ENCODE measurements around the gene NT5C. TPM values are rescaled to one million over a fixed set of nuclear protein-coding genes. Genes with fewer than 3 reads are reported as not detected.
"Not testable (repeated sequence)": the region's sequence is repeated elsewhere in the genome, so short reads cannot be mapped to it uniquely, and the experiment has no call there.

Gene NT5C
- total and polyA plus RNA-seq, 12 donors, result 20.6 to 124 (median 65.2) TPM

DNA sequence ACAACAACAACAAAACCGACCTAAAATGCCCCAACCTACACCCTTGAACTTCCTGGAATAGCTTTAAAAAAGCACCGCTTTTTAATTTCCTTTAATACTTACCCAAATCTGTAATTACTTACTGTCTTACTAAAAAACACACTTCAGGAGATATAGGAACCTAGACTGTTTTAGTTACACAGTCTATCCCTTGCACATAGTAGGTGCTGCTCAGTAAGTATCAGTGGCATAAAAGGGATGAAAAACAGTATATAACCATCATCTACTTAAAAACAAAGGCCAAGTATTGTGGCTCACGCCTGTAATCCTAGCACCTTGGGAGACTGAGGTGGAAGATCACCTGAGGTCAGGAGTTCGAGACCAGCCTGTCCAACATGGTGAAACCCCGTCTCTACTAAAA lies 45.1 kb upstream of the NT5C start:
- DNase-seq, result no peak
- Histone ChIP-seq H3K36me3 (replicated peaks in 1 of 2) (peaks cover 0 to 76% of the 10 kb centered on the region in 2 donors), H3K4me1 (replicated peaks in 1 of 2) (peaks cover 0 to 19% of the 10 kb centered on the region in 2 donors), H3K9me3 (replicated peaks in 1 of 3) (no peaks in the 10 kb centered on the region), H3K27ac (no peak overlapping the region), H3K4me3 (no peak overlapping the region), H3K27me3 (no peaks in the 10 kb centered on the region)
- WGBS, 4 donors, result 85 to 87% (median 86%) methylated on average over 5 of the region's 5 CpGs
- TF ChIP-seq POLR2A (IDR thresholded peaks at IDR 0.05) (no peak), CTCF (IDR thresholded peaks at IDR 0.05) (no peak)
- intact Hi-C loops (cut with DNase I), result loop anchor here in 1 of 2 donors (10.0 kb wide), 1 partner anchor 52 kb away; no protein-coding TSS in a partner anchor

DNA sequence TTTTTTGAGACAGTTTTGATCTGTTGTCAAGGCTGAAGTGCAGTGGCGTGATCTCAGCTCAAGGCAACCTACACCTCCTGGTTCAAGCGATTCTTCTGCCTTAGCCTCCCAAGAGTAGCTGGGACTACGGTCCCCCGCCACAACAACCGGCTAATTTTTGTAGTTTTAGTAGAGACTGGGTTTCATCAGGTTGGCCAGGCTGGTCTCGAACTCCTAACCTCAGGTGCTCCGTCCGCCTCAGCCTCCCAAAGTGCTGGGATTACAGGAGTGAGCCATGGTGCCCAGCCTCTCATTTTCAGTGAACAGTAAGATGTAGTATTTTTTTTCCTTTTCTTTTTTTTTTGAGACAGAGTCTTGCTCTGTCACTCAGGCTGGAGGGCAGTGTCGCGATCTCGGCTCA lies 43.5 kb upstream of the NT5C start:
- no peak for DNase-seq
- intact Hi-C loops (cut with DNase I), result loop anchor here (5.0 to 10.0 kb wide), 2 partner anchors 50 to 63 kb away; no protein-coding TSS in a partner anchor
- Histone ChIP-seq H3K27ac (no peak overlapping the region), H3K27me3 (no peaks in the 10 kb centered on the region), H3K9me3 (replicated peaks in 1 of 3) (no peaks in the 10 kb centered on the region), H3K4me3 (no peak overlapping the region), H3K4me1 (replicated peaks in 1 of 2) (peaks cover 0 to 5% of the 10 kb centered on the region in 2 donors), H3K36me3 (replicated peaks in 1 of 2) (peaks cover 0 to 79% of the 10 kb centered on the region in 2 donors)
- WGBS, 4 donors, result 92 to 95% (median 94%) methylated on average over 11 of the region's 11 CpGs
- TF ChIP-seq CTCF (IDR thresholded peaks at IDR 0.05), result no peak
- no peak for TF ChIP-seq POLR2A (IDR thresholded peaks at IDR 0.05)

DNA sequence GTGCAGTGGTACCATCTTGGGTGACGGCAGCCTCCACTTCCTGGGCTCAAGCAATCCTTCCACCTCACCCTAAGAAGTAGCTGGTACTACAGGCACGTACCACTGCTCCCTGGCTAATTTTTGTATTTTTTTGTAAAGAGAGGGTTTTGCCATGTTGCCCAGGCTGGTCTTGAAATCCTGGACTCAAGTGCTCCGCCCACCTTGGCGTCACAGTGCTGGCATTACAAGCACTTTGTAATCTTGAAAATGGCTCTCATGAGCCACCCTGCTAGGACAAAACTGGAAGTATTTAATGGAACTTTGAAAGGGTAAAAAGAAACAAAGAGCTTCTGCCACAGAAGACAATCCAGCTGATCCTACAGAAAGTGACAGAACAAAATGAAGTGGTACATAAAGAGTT lies 42.0 kb upstream of the NT5C start:
- Histone ChIP-seq H3K4me3 (no peak overlapping the region), H3K27ac (no peak overlapping the region), H3K4me1 (replicated peaks in 1 of 2) (no peaks in the 10 kb centered on the region), H3K27me3 (no peaks in the 10 kb centered on the region), H3K9me3 (replicated peaks in 1 of 3) (no peaks in the 10 kb centered on the region), H3K36me3 (replicated peaks in 1 of 2) (peaks cover 0 to 73% of the 10 kb centered on the region in 2 donors)
- 83 to 87% (median 86%) methylated on average over 4 of the region's 4 CpGs for WGBS, 4 donors
- no peak for DNase-seq
- intact Hi-C loops (cut with DNase I), result loop anchor here (5.0 to 10.0 kb wide), 2 partner anchors 49 to 61 kb away; no protein-coding TSS in a partner anchor
- TF ChIP-seq CTCF (IDR thresholded peaks at IDR 0.05) (no peak), POLR2A (IDR thresholded peaks at IDR 0.05) (no peak)

DNA sequence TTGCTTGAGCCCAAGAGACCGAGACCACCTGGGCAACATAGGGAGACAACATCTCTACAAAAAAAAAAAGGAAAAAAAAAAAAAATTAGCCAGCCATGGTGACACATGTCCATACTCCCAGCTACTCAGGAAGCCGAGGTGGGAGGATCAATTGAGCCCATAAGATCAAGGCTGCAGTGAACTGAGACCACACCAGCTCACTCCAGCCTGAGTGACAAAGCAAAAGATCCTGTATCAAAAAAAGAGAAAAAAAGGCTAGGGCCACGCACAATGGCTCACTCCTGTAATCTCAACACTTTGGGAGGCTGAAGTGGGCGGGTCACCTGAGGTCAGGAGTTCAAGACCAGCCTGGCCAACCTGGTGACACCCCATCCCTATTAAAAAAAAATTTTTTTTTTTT lies 37.5 kb upstream of the NT5C start:
- no peak overlapping the region for H3K27ac ChIP-seq
- H3K9me3 ChIP-seq (replicated peaks in 1 of 3), result no peaks in the 10 kb centered on the region
- DNase-seq, result no peak
- intact Hi-C loops (cut with DNase I), result no loop called here
- H3K4me3 ChIP-seq, result no peak overlapping the region
- H3K4me1 ChIP-seq (replicated peaks in 1 of 2), result no peaks in the 10 kb centered on the region
- no peak for TF ChIP-seq CTCF (IDR thresholded peaks at IDR 0.05)
- TF ChIP-seq POLR2A (IDR thresholded peaks at IDR 0.05), result no peak
- peaks cover 0 to 61% of the 10 kb centered on the region in 2 donors for H3K36me3 ChIP-seq (replicated peaks in 1 of 2)
- 68 to 82% (median 77%) methylated on average over 4 of the region's 4 CpGs for WGBS, 4 donors
- no peaks in the 10 kb centered on the region for H3K27me3 ChIP-seq

DNA sequence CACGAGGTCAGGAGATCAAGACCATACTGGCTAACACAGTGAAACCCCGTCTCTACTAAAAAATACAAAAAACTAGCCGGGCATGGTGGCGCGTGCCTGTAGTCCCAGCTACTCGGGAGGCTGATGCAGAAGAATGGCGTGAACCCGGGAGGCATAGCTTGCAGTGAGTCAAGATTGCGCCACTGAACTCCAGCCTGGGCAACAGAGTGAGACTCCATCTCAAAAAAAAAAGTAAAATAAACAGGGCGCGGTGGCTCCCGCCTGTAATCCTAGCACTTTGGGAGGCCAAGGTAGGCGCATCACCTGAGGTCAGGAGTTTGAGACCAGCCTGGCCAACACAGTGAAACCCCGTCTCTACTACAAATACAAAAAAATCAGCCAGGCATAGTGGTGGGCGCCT lies 33.1 kb upstream of the NT5C start:
- WGBS, 4 donors, result 95 to 99% (median 98%) methylated on average over 15 of the region's 15 CpGs
- intact Hi-C loops (cut with DNase I), result not testable (repeated sequence)

More for the DNA sequence above, 33.1 kb upstream of the NT5C start:
- H3K27ac ChIP-seq; H3K4me1 ChIP-seq (replicated peaks in 1 of 2); H3K9me3 ChIP-seq (replicated peaks in 1 of 3); H3K27me3 ChIP-seq; H3K4me3 ChIP-seq: not testable (repeated sequence)
- DNase-seq, result peak in 1 of 7 donors; percentile 3
- H3K36me3 ChIP-seq (replicated peaks in 1 of 2), result peaks cover 0 to 32% of the 10 kb centered on the region in 2 donors

Data from adrenal gland (tissue), 12 donors.